ENCODE results near the gene CIART.

- peak; percentile 28 for TF ChIP-seq NR2F2 (IDR thresholded peaks at IDR 0.05)
- TF ChIP-seq ATF3 (IDR thresholded peaks at IDR 0.05): no peak
- peak; percentile 10 for TF ChIP-seq YY1 (IDR thresholded peaks at IDR 0.05)
- TF ChIP-seq REST (IDR thresholded peaks at IDR 0.05): no peak
- no peak for TF ChIP-seq ZBTB33 (IDR thresholded peaks at IDR 0.05)
- peak; percentile 72 for TF ChIP-seq CTCF (IDR thresholded peaks at IDR 0.05; ENCODE audit: low read depth, low read length, missing input control)
- TF ChIP-seq TAF1 (conservative IDR thresholded peaks at IDR 0.05): no peak
Measured at GRCh38 chr1:150281221-150281757, 1.1 kb upstream of the CIART start.
